Measurements from ENCODE around the gene CPNE4.

Gene CPNE4

GRCh38 chr3:131881777-131882176 lies 153.0 kb downstream of the CPNE4 start:
- DNase-seq (ENCODE audit: low spot score) = no peak

- no peak for DNase-seq (ENCODE audit: low spot score)
These were observed 153.9 kb downstream of the CPNE4 start for GRCh38 chr3:131880948-131881347.

GRCh38 chr3:131868203-131868602 lies 166.6 kb downstream of the CPNE4 start:
- no peak for DNase-seq (ENCODE audit: low spot score)

GRCh38 chr3:131856171-131856570 lies 178.6 kb downstream of the CPNE4 start:
- no peak for DNase-seq (ENCODE audit: low spot score)

GRCh38 chr3:131850223-131850622 lies 184.6 kb downstream of the CPNE4 start:
- no peak for DNase-seq (ENCODE audit: low spot score)

GRCh38 chr3:131849616-131850015 lies 185.2 kb downstream of the CPNE4 start:
- peak; percentile 11 for DNase-seq (ENCODE audit: low spot score)

- DNase-seq (ENCODE audit: low spot score) = no peak
These were observed 186.8 kb downstream of the CPNE4 start for GRCh38 chr3:131847966-131848510.

- DNase-seq (ENCODE audit: low spot score) = no peak
These were observed 188.4 kb downstream of the CPNE4 start for GRCh38 chr3:131846296-131846924.

GRCh38 chr3:131843174-131843573 lies 191.6 kb downstream of the CPNE4 start:
- no peak for DNase-seq (ENCODE audit: low spot score)

- no peak for DNase-seq (ENCODE audit: low spot score)
These were observed 194.5 kb downstream of the CPNE4 start for GRCh38 chr3:131840156-131840797.

GRCh38 chr3:131835906-131836305 lies 198.9 kb downstream of the CPNE4 start:
- no peak for DNase-seq (ENCODE audit: low spot score)

- no peak for DNase-seq (ENCODE audit: low spot score)
These were observed 203.2 kb downstream of the CPNE4 start for GRCh38 chr3:131831608-131832007.

GRCh38 chr3:131821191-131821762 lies 213.5 kb downstream of the CPNE4 start:
- DNase-seq (ENCODE audit: low spot score) = no peak

- no peak for DNase-seq (ENCODE audit: low spot score)
These were observed 215.3 kb downstream of the CPNE4 start for GRCh38 chr3:131819381-131820055.

- DNase-seq (ENCODE audit: low spot score) = no peak
These were observed 222.4 kb downstream of the CPNE4 start for GRCh38 chr3:131812433-131812832.

- DNase-seq (ENCODE audit: low spot score) = no peak
These were observed 223.3 kb downstream of the CPNE4 start for GRCh38 chr3:131811481-131811880.

- no peak for DNase-seq (ENCODE audit: low spot score)
These were observed 227.0 kb downstream of the CPNE4 start for GRCh38 chr3:131807822-131808221.

- no peak for DNase-seq (ENCODE audit: low spot score)
These were observed 228.1 kb downstream of the CPNE4 start for GRCh38 chr3:131806736-131807135.

- no peak for DNase-seq (ENCODE audit: low spot score)
These were observed 230.2 kb downstream of the CPNE4 start for GRCh38 chr3:131804565-131805133.

GRCh38 chr3:131803113-131803512 lies 231.7 kb downstream of the CPNE4 start:
- no peak for DNase-seq (ENCODE audit: low spot score)

GRCh38 chr3:131802029-131802428 lies 232.8 kb downstream of the CPNE4 start:
- no peak for DNase-seq (ENCODE audit: low spot score)

GRCh38 chr3:131801566-131801965 lies 233.2 kb downstream of the CPNE4 start:
- DNase-seq (ENCODE audit: low spot score) = no peak
